MM.1S (cell line): Measurements from ENCODE around the gene SYNDIG1.

Source experiments
- CTCF ChIP-seq: fragments of 300-600 bp; sonication (generic); IDR thresholded peaks from 2 replicates; pipeline ENCODE4 v1.5.1; 2016; ENCODE audit warnings: antibody characterized with exemption, low read length, mixed read lengths
- EZH2 ChIP-seq: fragments of 300-600 bp; sonication (generic); optimal IDR thresholded peaks from 2 replicates; pipeline ENCODE3; 2017; ENCODE audit warnings: low read depth, mild to moderate bottlenecking, antibody characterized with exemption, low read length, mixed read lengths
- EZH2phosphoT487 ChIP-seq: fragments of 300-600 bp; sonication (generic); IDR thresholded peaks from 2 replicates; pipeline ENCODE4 v1.6.1; 2018; ENCODE audit warnings: antibody characterized with exemption, low read length

- no peak for TF ChIP-seq CTCF
- TF ChIP-seq EZH2phosphoT487 = no peak
- no peak for TF ChIP-seq EZH2
Observed at GRCh38 chr20:24438331-24438730, 31.1 kb upstream of the SYNDIG1 start.
